Activated T-cell treated with anti-CD3 and anti-CD28 coated beads, Interleukin-2, amount 50 U/mL, for 24 hours (primary cell): ENCODE measurements around the gene KLHDC4.
"Not testable (repeated sequence)": the region's sequence is repeated elsewhere in the genome, so short reads cannot be mapped to it uniquely, and the experiment has no call there.

ENCODE experiments used
- DNase-seq: peaks from one replicate; pipeline ENCODE4 v3.0.0-alpha.2; 2020
- H3K27ac Mint-ChIP-seq: 2 replicates; pipeline ENCODE4 v1.8.0; 2020; ENCODE audit warnings: mild to moderate bottlenecking, mixed read lengths
- H3K27me3 Mint-ChIP-seq: 2 replicates; pipeline ENCODE4 v1.8.0; 2020; ENCODE audit warnings: mixed read lengths
- H3K36me3 Mint-ChIP-seq: 2 replicates; pipeline ENCODE4 v1.8.0; 2020; ENCODE audit warnings: low read depth, mixed read lengths
- H3K4me1 Mint-ChIP-seq: 2 replicates; pipeline ENCODE4 v1.8.0; 2020; ENCODE audit warnings: low read depth, mixed read lengths
- H3K4me3 Mint-ChIP-seq: 2 replicates; pipeline ENCODE4 v1.8.0; 2020; ENCODE audit warnings: mild to moderate bottlenecking, moderate library complexity, mixed read lengths
- H3K9me3 Mint-ChIP-seq: 2 replicates; pipeline ENCODE4 v1.8.0; 2020; ENCODE audit warnings: mixed read lengths

KLHDC4 gene

DNA sequence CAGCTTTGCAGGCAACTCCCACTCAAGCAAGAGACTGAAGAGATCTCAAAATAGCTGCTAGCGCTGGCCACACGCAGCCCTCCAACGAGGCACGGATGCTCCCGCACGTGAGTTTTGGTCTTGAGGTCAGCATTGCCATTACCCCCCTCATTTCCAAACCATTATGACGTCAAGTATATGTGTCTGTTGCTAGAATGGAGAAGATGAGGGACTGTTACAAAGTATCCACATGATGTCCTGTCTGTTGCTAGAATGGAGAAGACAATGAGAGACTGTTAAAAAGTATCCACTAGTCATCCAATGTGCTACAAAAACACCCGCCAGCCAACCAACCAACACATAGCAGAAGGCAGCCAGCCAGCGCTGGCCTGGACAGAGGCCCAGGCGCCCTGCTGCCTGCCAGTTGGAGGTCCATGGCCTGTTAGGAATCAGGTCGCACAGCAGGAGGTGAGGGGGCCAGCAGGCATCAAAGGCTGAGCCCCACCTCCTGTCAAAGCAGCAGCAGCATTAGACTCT is 24.8 kb downstream of the KLHDC4 start:
- Mint-ChIP-seq H3K4me3 (no peak overlapping the region), H3K27me3 (no peaks in the 10 kb centered on the region), H3K27ac (no peak overlapping the region), H3K4me1 (peaks cover 8% of the 10 kb centered on the region), H3K9me3 (no peaks in the 10 kb centered on the region), H3K36me3 (peaks cover 62% of the 10 kb centered on the region)
- DNase-seq, result no peak

DNA sequence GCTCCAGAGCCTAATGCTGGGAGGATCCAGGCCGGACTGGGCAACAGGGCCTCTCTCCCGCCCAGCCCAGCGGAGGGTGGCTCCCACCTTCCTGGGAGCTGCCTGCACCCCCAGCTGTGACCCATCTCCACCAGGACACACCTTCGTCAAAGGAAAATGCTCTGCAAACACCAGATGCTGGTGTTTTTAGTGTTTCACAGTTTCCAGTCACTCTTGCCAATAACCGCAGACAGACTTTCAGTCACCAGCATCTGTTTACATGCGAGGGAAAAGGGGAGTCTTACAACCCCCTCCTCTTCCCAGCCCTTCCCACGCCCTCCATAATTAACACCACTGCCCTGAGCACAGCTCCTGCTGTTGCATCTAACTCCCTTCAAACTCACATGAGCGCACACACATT is 25.3 kb downstream of the KLHDC4 start:
- Mint-ChIP-seq H3K27ac (peak overlapping the region; percentile 3), H3K27me3 (no peaks in the 10 kb centered on the region), H3K4me3 (no peak overlapping the region), H3K4me1 (peaks cover 8% of the 10 kb centered on the region), H3K9me3 (no peaks in the 10 kb centered on the region), H3K36me3 (peaks cover 62% of the 10 kb centered on the region)
- no peak for DNase-seq

DNA sequence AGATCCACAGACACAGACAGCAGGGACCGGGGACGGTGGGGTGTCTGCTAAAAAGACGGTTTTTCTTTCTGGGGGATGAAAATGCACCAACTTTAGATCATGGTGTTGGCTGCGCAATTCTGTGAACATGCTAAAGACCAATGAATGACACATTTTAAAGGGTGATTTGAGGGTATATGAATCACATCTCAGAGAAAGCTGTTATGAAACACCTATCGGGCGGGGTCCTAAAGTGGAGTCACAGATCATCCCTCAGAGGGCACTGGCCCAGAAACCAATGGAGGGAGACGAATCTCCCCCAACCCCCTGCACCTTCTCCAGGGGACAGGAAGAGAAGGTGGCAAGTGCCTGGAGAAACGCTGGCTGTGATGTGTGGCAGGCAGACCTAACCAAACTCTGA is 26.0 kb downstream of the KLHDC4 start:
- H3K4me3 Mint-ChIP-seq, result no peak overlapping the region
- peaks cover 59% of the 10 kb centered on the region for H3K36me3 Mint-ChIP-seq
- no peaks in the 10 kb centered on the region for H3K9me3 Mint-ChIP-seq
- H3K4me1 Mint-ChIP-seq, result peaks cover 10% of the 10 kb centered on the region
- H3K27me3 Mint-ChIP-seq, result no peaks in the 10 kb centered on the region
- no peak for DNase-seq
- no peak overlapping the region for H3K27ac Mint-ChIP-seq

DNA sequence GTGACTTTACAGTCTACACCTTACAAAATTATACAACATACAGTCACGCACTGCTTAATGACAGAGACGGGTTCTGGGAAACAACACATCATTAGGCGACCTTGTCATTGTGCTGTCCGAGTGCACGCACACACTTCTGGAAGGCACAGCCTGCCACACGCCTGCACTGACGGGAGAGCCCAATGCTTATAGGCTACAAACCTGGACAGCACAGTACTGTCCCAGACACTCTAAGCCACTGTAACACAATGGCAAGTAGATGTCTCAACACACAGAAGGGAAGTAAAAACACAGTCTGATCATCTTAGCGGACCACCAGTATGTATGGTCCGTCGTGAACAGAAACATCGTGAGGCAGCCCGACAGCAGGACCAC is 29.8 kb downstream of the KLHDC4 start:
- H3K4me3 Mint-ChIP-seq, result no peak overlapping the region
- H3K27me3 Mint-ChIP-seq, result no peaks in the 10 kb centered on the region
- H3K4me1 Mint-ChIP-seq, result peaks cover 19% of the 10 kb centered on the region
- no peaks in the 10 kb centered on the region for H3K9me3 Mint-ChIP-seq
- no peak overlapping the region for H3K27ac Mint-ChIP-seq
- no peak for DNase-seq
- H3K36me3 Mint-ChIP-seq, result peaks cover 56% of the 10 kb centered on the region

DNA sequence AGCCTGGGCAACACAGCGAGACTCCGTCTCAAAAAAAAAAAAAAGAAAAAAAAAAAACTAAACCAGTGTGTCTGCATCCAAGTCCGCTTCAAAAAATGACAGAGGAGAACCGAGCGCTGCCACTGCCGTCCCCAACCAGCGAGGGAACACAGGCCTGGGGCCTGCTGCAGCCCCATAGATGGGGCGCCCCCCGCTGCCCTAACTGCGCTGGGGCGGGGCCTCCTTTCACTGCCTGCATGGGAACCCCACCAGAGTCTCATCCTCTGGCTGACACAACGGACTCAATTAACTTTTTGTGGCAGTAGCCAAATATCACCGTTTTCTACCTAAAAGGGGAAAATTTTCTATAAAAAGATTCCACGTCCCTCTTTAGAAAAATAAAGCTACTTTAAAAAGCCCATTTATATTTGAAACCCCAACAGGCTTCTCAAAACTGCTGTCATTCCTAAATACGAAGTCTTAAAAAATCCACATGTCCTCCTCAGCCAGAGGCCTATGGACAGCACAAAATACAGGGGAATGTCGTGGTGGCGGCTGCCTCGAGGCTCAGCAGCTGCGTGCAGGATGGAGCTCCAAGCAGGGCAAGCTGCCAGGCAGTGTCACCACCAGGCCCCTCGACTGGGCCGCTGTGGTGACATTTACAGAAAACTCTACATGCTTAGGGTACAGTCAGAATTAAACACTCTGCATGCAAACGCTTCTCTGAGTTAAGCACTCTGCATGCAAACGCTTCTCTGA is 30.3 kb downstream of the KLHDC4 start:
- peak overlapping the region; percentile 63 for H3K27ac Mint-ChIP-seq
- no peaks in the 10 kb centered on the region for H3K9me3 Mint-ChIP-seq
- DNase-seq, result no peak
- peaks cover 56% of the 10 kb centered on the region for H3K36me3 Mint-ChIP-seq
- peaks cover 16% of the 10 kb centered on the region for H3K4me1 Mint-ChIP-seq
- no peaks in the 10 kb centered on the region for H3K27me3 Mint-ChIP-seq
- no peak overlapping the region for H3K4me3 Mint-ChIP-seq

DNA sequence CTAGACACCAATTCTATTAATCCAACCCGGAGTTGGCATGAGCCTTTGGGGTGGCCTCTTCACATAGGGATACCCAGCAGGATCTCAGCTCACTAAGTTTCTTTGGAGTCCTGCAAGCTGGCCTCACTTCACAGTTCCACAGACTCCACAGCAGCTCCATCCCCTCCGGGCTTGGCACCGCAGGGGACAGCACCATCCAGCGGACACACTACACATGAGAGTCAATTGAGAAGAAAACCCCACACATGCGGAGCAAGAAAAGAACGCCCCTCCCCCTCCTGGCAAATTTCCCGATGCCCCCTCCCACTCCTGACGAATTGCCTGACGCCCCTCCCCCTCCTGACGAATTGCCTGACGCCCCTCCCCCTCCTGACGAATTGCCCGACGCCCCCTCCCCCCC is 31.1 kb downstream of the KLHDC4 start:
- peaks cover 15% of the 10 kb centered on the region for H3K4me1 Mint-ChIP-seq
- DNase-seq, result no peak
- no peaks in the 10 kb centered on the region for H3K9me3 Mint-ChIP-seq
- H3K36me3 Mint-ChIP-seq, result peaks cover 61% of the 10 kb centered on the region
- H3K4me3 Mint-ChIP-seq, result no peak overlapping the region
- H3K27ac Mint-ChIP-seq, result peak overlapping the region; percentile 19
- H3K27me3 Mint-ChIP-seq, result no peaks in the 10 kb centered on the region

DNA sequence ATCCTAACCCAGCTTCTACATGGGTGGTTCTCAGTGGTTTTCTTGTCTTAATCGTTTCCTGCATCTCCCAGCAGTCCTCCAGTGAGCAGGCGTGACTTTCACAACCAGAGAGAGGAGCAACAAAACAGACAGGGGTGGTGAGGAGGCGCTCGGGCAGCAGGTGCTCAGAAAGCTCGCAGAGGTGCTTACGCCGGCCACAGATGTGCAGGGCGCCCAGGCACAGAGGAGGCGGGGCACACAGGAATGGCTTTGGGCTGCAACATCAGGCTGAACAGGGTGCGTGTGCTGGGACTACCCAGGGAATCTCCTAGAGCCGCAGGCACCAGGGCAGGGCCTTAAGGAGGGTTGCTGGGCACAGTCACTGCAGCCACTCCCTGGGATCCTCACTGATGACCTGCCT is 32.6 kb downstream of the KLHDC4 start:
- no peaks in the 10 kb centered on the region for H3K9me3 Mint-ChIP-seq
- peaks cover 74% of the 10 kb centered on the region for H3K36me3 Mint-ChIP-seq
- DNase-seq, result no peak
- peak overlapping the region; percentile 47 for H3K27ac Mint-ChIP-seq
- H3K27me3 Mint-ChIP-seq, result no peaks in the 10 kb centered on the region
- H3K4me3 Mint-ChIP-seq, result no peak overlapping the region
- H3K4me1 Mint-ChIP-seq, result peaks cover 15% of the 10 kb centered on the region

DNA sequence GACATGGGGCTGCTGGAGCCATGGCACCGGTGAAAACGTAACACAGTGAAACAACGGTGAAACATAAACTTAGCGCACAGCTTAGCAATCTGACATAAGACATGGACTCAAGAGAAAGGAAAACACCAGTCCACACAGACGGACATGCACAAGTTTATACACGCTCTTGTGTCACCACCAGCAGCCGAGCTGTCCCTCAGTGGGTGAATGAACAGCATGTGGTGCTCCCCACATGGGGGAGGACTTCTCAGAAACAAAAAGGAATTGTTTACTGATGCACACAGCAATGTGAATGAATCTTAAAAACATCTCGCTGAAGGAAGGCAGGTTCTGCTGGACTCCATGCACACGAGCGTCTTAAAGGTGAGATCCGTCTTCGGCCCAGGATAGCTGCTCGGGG is 34.2 kb downstream of the KLHDC4 start:
- Mint-ChIP-seq H3K27ac (no peak overlapping the region), H3K36me3 (peaks cover 83% of the 10 kb centered on the region), H3K27me3 (no peaks in the 10 kb centered on the region), H3K4me1 (peaks cover 15% of the 10 kb centered on the region), H3K9me3 (no peaks in the 10 kb centered on the region), H3K4me3 (no peak overlapping the region)
- DNase-seq, result no peak

DNA sequence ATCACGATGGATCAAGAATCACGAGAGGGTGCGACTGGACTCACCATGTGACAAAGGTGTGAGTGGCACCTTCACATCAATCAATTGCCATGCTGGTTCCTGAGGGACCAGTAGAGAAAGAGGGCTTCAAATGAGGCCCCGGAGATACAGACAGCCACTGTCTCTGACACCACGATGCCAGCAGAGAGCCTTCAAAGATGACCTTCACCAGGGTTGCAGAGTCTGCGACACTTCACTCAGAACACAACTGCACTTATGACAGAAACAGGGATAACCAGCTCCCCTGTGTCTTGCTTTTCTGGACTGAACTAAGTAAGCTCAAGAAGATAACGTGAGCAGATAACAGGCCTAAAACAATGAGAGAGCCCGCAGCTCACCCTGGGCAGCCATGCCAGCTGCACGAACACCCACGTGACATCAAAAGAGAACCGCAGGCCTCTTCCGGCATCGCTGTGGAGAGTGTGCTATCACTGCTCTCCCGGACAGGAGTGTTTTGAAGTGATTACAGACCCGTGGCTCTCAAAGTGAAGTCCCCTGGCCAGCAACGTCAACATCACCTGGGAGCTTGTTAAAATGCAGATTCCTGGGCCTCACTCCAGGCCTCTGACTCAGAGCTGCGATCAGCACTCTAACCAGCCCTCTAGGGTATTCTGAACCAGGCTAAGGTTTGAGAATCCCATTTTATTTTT is 36.4 kb downstream of the KLHDC4 start:
- DNase-seq, result no peak
- no peaks in the 10 kb centered on the region for H3K27me3 Mint-ChIP-seq
- H3K9me3 Mint-ChIP-seq, result no peaks in the 10 kb centered on the region
- peaks cover 82% of the 10 kb centered on the region for H3K36me3 Mint-ChIP-seq
- no peak overlapping the region for H3K4me3 Mint-ChIP-seq
- peaks cover 21% of the 10 kb centered on the region for H3K4me1 Mint-ChIP-seq
- peak overlapping the region; percentile 18 for H3K27ac Mint-ChIP-seq

DNA sequence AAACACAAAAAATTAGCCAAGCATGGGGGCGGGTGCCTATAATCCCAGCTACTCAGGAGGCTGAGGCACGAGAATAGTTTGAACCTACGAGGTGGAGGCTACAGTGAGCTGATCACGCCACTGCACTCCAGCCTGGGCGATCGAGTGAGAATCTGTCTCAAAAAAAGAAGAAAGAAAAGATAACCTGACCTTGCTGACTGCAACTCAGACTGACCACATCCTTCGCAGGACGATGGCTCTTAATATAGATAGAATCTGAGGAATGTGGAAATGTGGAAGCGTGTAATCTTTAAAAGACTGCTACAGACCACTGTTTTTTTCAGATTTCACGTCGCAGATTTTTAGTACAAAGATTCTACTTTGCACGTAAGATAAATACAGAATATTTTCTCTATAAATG is 37.8 kb downstream of the KLHDC4 start:
- Mint-ChIP-seq H3K27ac (no peak overlapping the region), H3K27me3 (no peaks in the 10 kb centered on the region), H3K4me1 (peaks cover 15% of the 10 kb centered on the region), H3K4me3 (no peak overlapping the region), H3K9me3 (no peaks in the 10 kb centered on the region), H3K36me3 (peaks cover 85% of the 10 kb centered on the region)
- no peak for DNase-seq

DNA sequence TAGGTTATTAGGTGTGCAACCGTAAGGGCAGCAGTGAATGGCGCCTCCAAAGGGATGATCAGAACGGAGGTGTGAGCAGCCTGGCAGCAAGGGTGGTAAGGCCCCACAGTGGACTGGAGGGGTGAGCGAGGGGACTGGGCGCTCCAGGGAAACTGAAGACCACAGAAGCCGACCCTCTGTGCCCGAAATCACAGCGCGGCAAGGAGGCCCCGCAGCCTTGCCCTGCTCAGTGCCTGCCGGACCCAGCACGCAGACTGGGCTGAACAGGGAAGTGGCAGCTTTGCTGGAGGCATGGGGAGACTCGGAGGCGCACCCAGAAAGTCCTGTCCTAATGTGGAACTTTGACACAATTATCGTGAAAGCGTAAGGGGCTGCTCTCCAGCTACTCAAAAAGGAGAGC is 38.4 kb downstream of the KLHDC4 start:
- H3K4me1 Mint-ChIP-seq, result peaks cover 15% of the 10 kb centered on the region
- DNase-seq, result no peak
- H3K9me3 Mint-ChIP-seq, result no peaks in the 10 kb centered on the region
- no peaks in the 10 kb centered on the region for H3K27me3 Mint-ChIP-seq
- no peak overlapping the region for H3K27ac Mint-ChIP-seq
- H3K4me3 Mint-ChIP-seq, result no peak overlapping the region
- H3K36me3 Mint-ChIP-seq, result peaks cover 89% of the 10 kb centered on the region

DNA sequence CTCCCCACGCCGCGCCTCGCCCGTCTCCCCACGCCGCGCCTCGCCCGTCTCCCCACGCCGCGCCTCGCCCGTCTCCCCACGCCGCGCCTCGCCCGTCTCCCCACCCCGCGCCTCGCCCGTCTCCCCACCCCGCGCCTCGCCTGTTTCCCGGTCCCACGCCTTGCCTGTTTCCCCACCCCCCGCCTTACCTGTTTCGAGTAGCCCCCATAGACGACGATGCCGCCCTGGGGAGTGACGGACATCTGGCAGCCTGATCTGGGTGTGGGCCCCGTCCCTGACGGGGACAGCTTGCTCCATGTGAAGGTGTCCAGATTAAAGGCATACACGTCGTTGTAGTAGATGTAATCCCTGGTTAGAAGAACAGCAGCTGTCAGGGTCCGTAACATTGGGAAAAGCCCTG is 39.2 kb downstream of the KLHDC4 start:
- Mint-ChIP-seq H3K4me1 (peaks cover 15% of the 10 kb centered on the region), H3K36me3 (peaks cover 90% of the 10 kb centered on the region)
- not testable (repeated sequence) for H3K27me3 Mint-ChIP-seq, H3K9me3 Mint-ChIP-seq, H3K4me3 Mint-ChIP-seq, DNase-seq, H3K27ac Mint-ChIP-seq

DNA sequence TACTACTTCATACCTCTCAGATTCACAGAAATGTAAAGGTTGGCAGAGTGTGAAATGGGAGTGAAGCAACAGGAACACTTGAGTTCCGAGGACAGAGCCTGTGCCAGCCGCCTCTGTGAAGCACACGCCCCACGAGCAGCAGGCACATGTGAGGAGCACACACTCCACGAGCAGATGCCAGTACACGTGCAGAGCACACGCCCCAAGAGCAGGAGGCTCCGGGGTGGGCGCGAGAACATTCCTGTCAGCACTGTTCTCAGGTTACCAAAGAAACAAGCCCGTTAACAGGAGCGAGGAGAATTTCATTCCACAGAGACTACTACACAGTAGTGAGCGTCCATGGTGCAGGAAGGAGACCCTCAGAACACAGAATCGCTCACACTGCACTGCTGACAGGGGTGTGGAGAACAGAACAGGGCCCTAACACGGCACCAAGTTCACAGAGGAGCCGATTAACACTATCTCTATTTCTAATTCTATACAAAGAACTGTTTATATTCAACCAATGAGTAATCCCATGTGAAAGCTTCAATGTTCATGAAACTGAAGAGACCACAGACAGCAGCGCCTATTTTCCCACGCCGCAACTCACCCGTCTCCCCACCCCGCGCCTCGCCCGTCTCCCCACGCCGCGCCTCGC is 40.1 kb downstream of the KLHDC4 start:
- H3K9me3 Mint-ChIP-seq, result no peaks in the 10 kb centered on the region
- H3K27me3 Mint-ChIP-seq, result no peaks in the 10 kb centered on the region
- peaks cover 15% of the 10 kb centered on the region for H3K4me1 Mint-ChIP-seq
- H3K4me3 Mint-ChIP-seq, result no peak overlapping the region
- no peak overlapping the region for H3K27ac Mint-ChIP-seq
- peaks cover 88% of the 10 kb centered on the region for H3K36me3 Mint-ChIP-seq
- DNase-seq, result no peak

DNA sequence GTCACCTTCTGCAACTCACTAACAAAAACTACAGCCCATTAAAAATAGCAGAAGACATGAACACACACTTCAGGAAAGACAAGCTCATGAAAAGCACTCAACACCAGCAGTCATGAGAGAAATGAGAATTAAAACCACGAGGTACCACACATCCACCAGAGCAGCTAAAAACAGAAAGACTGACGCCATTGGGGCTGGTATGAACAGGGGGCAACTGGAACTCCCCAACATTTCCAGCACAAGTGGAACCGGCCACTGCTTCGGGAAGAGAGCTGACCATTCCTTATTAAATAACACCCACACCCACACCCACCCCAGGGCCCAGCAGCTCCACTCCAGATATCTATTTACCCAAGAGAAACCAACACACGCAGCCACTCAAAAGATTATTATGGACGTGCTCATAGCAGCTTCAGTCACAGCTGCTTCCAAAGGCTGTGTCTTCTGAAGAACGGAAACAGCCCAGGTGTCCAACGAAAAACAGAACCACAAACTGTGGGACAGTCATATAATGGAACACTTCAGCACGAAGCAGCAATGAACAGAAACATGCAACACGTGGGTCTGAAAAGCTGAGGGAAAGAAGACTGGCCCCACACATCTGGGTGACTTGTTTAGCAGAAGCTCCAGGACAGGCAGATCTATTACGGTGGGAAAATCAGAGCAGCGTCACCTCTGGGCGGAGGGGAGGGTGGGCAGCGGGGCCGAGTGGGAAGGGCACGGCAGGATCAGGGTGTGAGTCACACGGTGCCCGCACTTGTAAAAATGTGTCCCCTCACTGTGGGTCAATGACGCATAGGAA is 41.1 kb downstream of the KLHDC4 start:
- no peak for DNase-seq
- Mint-ChIP-seq H3K4me1 (peaks cover 15% of the 10 kb centered on the region), H3K36me3 (peaks cover 90% of the 10 kb centered on the region), H3K9me3 (no peaks in the 10 kb centered on the region), H3K27me3 (no peaks in the 10 kb centered on the region), H3K4me3 (no peak overlapping the region), H3K27ac (peak overlapping the region; percentile 68)
